ENCODE measurements around the gene MYH9.

Gene MYH9

GRCh38 chr22:36384766-36385481, 2.8 kb downstream of the MYH9 start:
- Histone ChIP-seq H3K36me3 (ENCODE audit: control insufficient read depth, insufficient read depth, low read length) (peaks cover 58% of the 10 kb centered on the region), H3K4me3 (ENCODE audit: extremely low read depth, insufficient read depth, low read length, poor library complexity, severe bottlenecking) (peak overlapping the region; percentile 95), H3K27ac (ENCODE audit: low read depth, low read length, severe bottlenecking) (peak overlapping the region; percentile 79), H3K4me1 (ENCODE audit: control insufficient read depth, insufficient read depth, low read length, poor library complexity, severe bottlenecking) (peaks cover 37% of the 10 kb centered on the region), H3K9me3 (ENCODE audit: control insufficient read depth, low read length) (no peaks in the 10 kb centered on the region)
- 0 to 18% methylated on average over 1 to 3 of the region's 7 CpGs for WGBS, 2 experiments (ENCODE audit: insufficient coverage in 2 of 2)

GRCh38 chr22:36383110-36383581, 4.6 kb downstream of the MYH9 start:
- Histone ChIP-seq H3K4me1 (ENCODE audit: control insufficient read depth, insufficient read depth, low read length, poor library complexity, severe bottlenecking) (peaks cover 48% of the 10 kb centered on the region), H3K36me3 (ENCODE audit: control insufficient read depth, insufficient read depth, low read length) (peaks cover 75% of the 10 kb centered on the region), H3K9me3 (ENCODE audit: control insufficient read depth, low read length) (no peaks in the 10 kb centered on the region), H3K4me3 (ENCODE audit: extremely low read depth, insufficient read depth, low read length, poor library complexity, severe bottlenecking) (no peak overlapping the region), H3K27ac (ENCODE audit: low read depth, low read length, severe bottlenecking) (no peak overlapping the region)
- 96 to 100% methylated on average over 2 to 3 of the region's 4 CpGs for WGBS, 2 experiments (ENCODE audit: insufficient coverage in 2 of 2)

- Histone ChIP-seq H3K4me3 (ENCODE audit: extremely low read depth, insufficient read depth, low read length, poor library complexity, severe bottlenecking) (no peak overlapping the region), H3K9me3 (ENCODE audit: control insufficient read depth, low read length) (no peaks in the 10 kb centered on the region), H3K27ac (ENCODE audit: low read depth, low read length, severe bottlenecking) (no peak overlapping the region), H3K36me3 (ENCODE audit: control insufficient read depth, insufficient read depth, low read length) (peaks cover 87% of the 10 kb centered on the region), H3K4me1 (ENCODE audit: control insufficient read depth, insufficient read depth, low read length, poor library complexity, severe bottlenecking) (peaks cover 58% of the 10 kb centered on the region)
- 78 to 82% methylated on average over 3 to 4 of the region's 5 CpGs for WGBS, 2 experiments (ENCODE audit: insufficient coverage in 2 of 2)
These were observed 6.1 kb downstream of the MYH9 start for GRCh38 chr22:36381513-36382128.

- 89 to 90% methylated on average over 11 to 12 of the region's 16 CpGs for WGBS, 2 experiments (ENCODE audit: insufficient coverage in 2 of 2)
- H3K4me1 ChIP-seq (ENCODE audit: control insufficient read depth, insufficient read depth, low read length, poor library complexity, severe bottlenecking), result peaks cover 75% of the 10 kb centered on the region
- H3K36me3 ChIP-seq (ENCODE audit: control insufficient read depth, insufficient read depth, low read length), result peaks cover 88% of the 10 kb centered on the region
- H3K9me3 ChIP-seq (ENCODE audit: control insufficient read depth, low read length), result no peaks in the 10 kb centered on the region
- H3K27ac ChIP-seq (ENCODE audit: low read depth, low read length, severe bottlenecking), result peak overlapping the region; percentile 16
- H3K4me3 ChIP-seq (ENCODE audit: extremely low read depth, insufficient read depth, low read length, poor library complexity, severe bottlenecking), result no peak overlapping the region
These were observed 8.0 kb downstream of the MYH9 start for GRCh38 chr22:36379593-36380361.

- Histone ChIP-seq H3K4me1 (ENCODE audit: control insufficient read depth, insufficient read depth, low read length, poor library complexity, severe bottlenecking) (peaks cover 76% of the 10 kb centered on the region), H3K36me3 (ENCODE audit: control insufficient read depth, insufficient read depth, low read length) (peaks cover 93% of the 10 kb centered on the region), H3K9me3 (ENCODE audit: control insufficient read depth, low read length) (no peaks in the 10 kb centered on the region), H3K4me3 (ENCODE audit: extremely low read depth, insufficient read depth, low read length, poor library complexity, severe bottlenecking) (no peak overlapping the region), H3K27ac (ENCODE audit: low read depth, low read length, severe bottlenecking) (no peak overlapping the region)
- WGBS, 2 experiments (ENCODE audit: insufficient coverage in 2 of 2), result 91 to 94% methylated on average over 2 of the region's 5 CpGs
These were observed 8.9 kb downstream of the MYH9 start for GRCh38 chr22:36378869-36379217.

- H3K36me3 ChIP-seq (ENCODE audit: control insufficient read depth, insufficient read depth, low read length), result peaks cover 93% of the 10 kb centered on the region
- peaks cover 76% of the 10 kb centered on the region for H3K4me1 ChIP-seq (ENCODE audit: control insufficient read depth, insufficient read depth, low read length, poor library complexity, severe bottlenecking)
- WGBS, 2 experiments (ENCODE audit: insufficient coverage in 2 of 2), result 95 to 100% methylated on average over 4 to 6 of the region's 14 CpGs
- peak overlapping the region; percentile 23 for H3K27ac ChIP-seq (ENCODE audit: low read depth, low read length, severe bottlenecking)
- H3K4me3 ChIP-seq (ENCODE audit: extremely low read depth, insufficient read depth, low read length, poor library complexity, severe bottlenecking), result no peak overlapping the region
- H3K9me3 ChIP-seq (ENCODE audit: control insufficient read depth, low read length), result no peaks in the 10 kb centered on the region
These were observed 9.5 kb downstream of the MYH9 start for GRCh38 chr22:36378080-36378868.

- 93 to 97% methylated on average over 12 of the region's 14 CpGs for WGBS, 2 experiments (ENCODE audit: insufficient coverage in 2 of 2)
- H3K27ac ChIP-seq (ENCODE audit: low read depth, low read length, severe bottlenecking), result no peak overlapping the region
- peaks cover 81% of the 10 kb centered on the region for H3K4me1 ChIP-seq (ENCODE audit: control insufficient read depth, insufficient read depth, low read length, poor library complexity, severe bottlenecking)
- peaks cover 94% of the 10 kb centered on the region for H3K36me3 ChIP-seq (ENCODE audit: control insufficient read depth, insufficient read depth, low read length)
- H3K9me3 ChIP-seq (ENCODE audit: control insufficient read depth, low read length), result no peaks in the 10 kb centered on the region
- no peak overlapping the region for H3K4me3 ChIP-seq (ENCODE audit: extremely low read depth, insufficient read depth, low read length, poor library complexity, severe bottlenecking)
These were observed 10.6 kb downstream of the MYH9 start for GRCh38 chr22:36377022-36377631.

GRCh38 chr22:36376265-36376664, 11.5 kb downstream of the MYH9 start:
- H3K36me3 ChIP-seq (ENCODE audit: control insufficient read depth, insufficient read depth, low read length), result peaks cover 91% of the 10 kb centered on the region
- peaks cover 83% of the 10 kb centered on the region for H3K4me1 ChIP-seq (ENCODE audit: control insufficient read depth, insufficient read depth, low read length, poor library complexity, severe bottlenecking)
- H3K9me3 ChIP-seq (ENCODE audit: control insufficient read depth, low read length), result no peaks in the 10 kb centered on the region
- no peak overlapping the region for H3K4me3 ChIP-seq (ENCODE audit: extremely low read depth, insufficient read depth, low read length, poor library complexity, severe bottlenecking)
- 100% methylated on average over 1 of the region's 3 CpGs; no CpG with 5 or more reads in 1 of the 2 experiments for WGBS, 2 experiments (ENCODE audit: insufficient coverage in 2 of 2)
- H3K27ac ChIP-seq (ENCODE audit: low read depth, low read length, severe bottlenecking), result no peak overlapping the region

GRCh38 chr22:36375071-36375980, 12.4 kb downstream of the MYH9 start:
- 97% methylated on average over 8 to 9 of the region's 9 CpGs for WGBS, 2 experiments (ENCODE audit: insufficient coverage in 2 of 2)
- H3K4me3 ChIP-seq (ENCODE audit: extremely low read depth, insufficient read depth, low read length, poor library complexity, severe bottlenecking), result no peak overlapping the region
- peaks cover 84% of the 10 kb centered on the region for H3K36me3 ChIP-seq (ENCODE audit: control insufficient read depth, insufficient read depth, low read length)
- peak overlapping the region; percentile 2 for H3K27ac ChIP-seq (ENCODE audit: low read depth, low read length, severe bottlenecking)
- H3K4me1 ChIP-seq (ENCODE audit: control insufficient read depth, insufficient read depth, low read length, poor library complexity, severe bottlenecking), result peaks cover 84% of the 10 kb centered on the region
- H3K9me3 ChIP-seq (ENCODE audit: control insufficient read depth, low read length), result no peaks in the 10 kb centered on the region

All from mesodermal cell (in vitro differentiated cells).